ENCODE results near the gene SARS1. TPM values are rescaled to one million over a fixed set of nuclear protein-coding genes. Genes with fewer than 3 reads are reported as not detected.
"Not testable (repeated sequence)": the region's sequence is repeated elsewhere in the genome, so short reads cannot be mapped to it uniquely, and the experiment has no call there.

SARS1 gene
- 123 TPM for total RNA-seq

- ATAC-seq (peak; percentile 97), DNase-seq (ENCODE audit: low spot score) (peak; percentile 93)
- intact Hi-C loops (cut with DNase I) = no loop called here
These were observed at the start of gene SARS1 for GRCh38 chr1:109213824-109214693. Gene SARS1, plus strand, starts transcription at chr1:109213918. Its CDS starts 75 bp downstream, at chr1:109213993.

- intact Hi-C loops (cut with DNase I) = no loop called here
- ATAC-seq = no peak
- DNase-seq (ENCODE audit: low spot score) = no peak
These were observed 49.2 kb upstream of the SARS1 start for GRCh38 chr1:109164538-109164937.

- intact Hi-C loops (cut with DNase I) = no loop called here
- no peak for ATAC-seq
- no peak for DNase-seq (ENCODE audit: low spot score)
These were observed 46.7 kb upstream of the SARS1 start for GRCh38 chr1:109167001-109167506.

GRCh38 chr1:109170035-109170764 lies 43.5 kb upstream of the SARS1 start:
- intact Hi-C loops (cut with DNase I) = no loop called here
- DNase-seq (ENCODE audit: low spot score) (no peak), ATAC-seq (no peak)

- intact Hi-C loops (cut with DNase I) = no loop called here
- DNase-seq (ENCODE audit: low spot score) (no peak), ATAC-seq (no peak)
These were observed 42.1 kb upstream of the SARS1 start for GRCh38 chr1:109171646-109172045.

- DNase-seq (ENCODE audit: low spot score); intact Hi-C loops (cut with DNase I); ATAC-seq: not testable (repeated sequence)
These were observed 37.4 kb upstream of the SARS1 start for GRCh38 chr1:109176349-109176748.

- ATAC-seq; intact Hi-C loops (cut with DNase I): not testable (repeated sequence)
These were observed 33.0 kb upstream of the SARS1 start for GRCh38 chr1:109180715-109181084.

GRCh38 chr1:109181085-109181806 lies 32.5 kb upstream of the SARS1 start:
- no peak for DNase-seq (ENCODE audit: low spot score)
- no peak for ATAC-seq
- intact Hi-C loops (cut with DNase I) = no loop called here

More at GRCh38 chr1:109180715-109181084, 33.0 kb upstream of the SARS1 start:
- DNase-seq (ENCODE audit: low spot score) = not testable (repeated sequence)

GRCh38 chr1:109181807-109182163 lies 31.9 kb upstream of the SARS1 start:
- ATAC-seq (no peak), DNase-seq (ENCODE audit: low spot score) (no peak)
- intact Hi-C loops (cut with DNase I) = no loop called here

GRCh38 chr1:109183058-109183738 lies 30.5 kb upstream of the SARS1 start:
- ATAC-seq = no peak
- DNase-seq (ENCODE audit: low spot score) = no peak
- intact Hi-C loops (cut with DNase I) = no loop called here

GRCh38 chr1:109184687-109185086 lies 29.0 kb upstream of the SARS1 start:
- ATAC-seq = no peak
- intact Hi-C loops (cut with DNase I) = no loop called here
- no peak for DNase-seq (ENCODE audit: low spot score)

GRCh38 chr1:109185357-109185756 lies 28.4 kb upstream of the SARS1 start:
- intact Hi-C loops (cut with DNase I) = no loop called here
- DNase-seq (ENCODE audit: low spot score) (no peak), ATAC-seq (no peak)

GRCh38 chr1:109185990-109186732 lies 27.6 kb upstream of the SARS1 start:
- intact Hi-C loops (cut with DNase I) = no loop called here
- no peak for DNase-seq (ENCODE audit: low spot score)
- peak; percentile 26 for ATAC-seq

GRCh38 chr1:109186733-109187086 lies 27.0 kb upstream of the SARS1 start:
- DNase-seq (ENCODE audit: low spot score) (peak; percentile 68), ATAC-seq (peak; percentile 86)
- intact Hi-C loops (cut with DNase I) = no loop called here

- no peak for ATAC-seq
- intact Hi-C loops (cut with DNase I) = no loop called here
These were observed 26.6 kb upstream of the SARS1 start for GRCh38 chr1:109187127-109187526.

GRCh38 chr1:109188200-109188599 lies 25.5 kb upstream of the SARS1 start:
- no peak for DNase-seq (ENCODE audit: low spot score)
- no peak for ATAC-seq
- intact Hi-C loops (cut with DNase I) = no loop called here

More at GRCh38 chr1:109187127-109187526, 26.6 kb upstream of the SARS1 start:
- DNase-seq (ENCODE audit: low spot score) = no peak

- DNase-seq (ENCODE audit: low spot score) (no peak), ATAC-seq (no peak)
- intact Hi-C loops (cut with DNase I) = no loop called here
These were observed 24.9 kb upstream of the SARS1 start for GRCh38 chr1:109188781-109189180.

GRCh38 chr1:109190189-109190588 lies 23.5 kb upstream of the SARS1 start:
- ATAC-seq (no peak), DNase-seq (ENCODE audit: low spot score) (no peak)
- intact Hi-C loops (cut with DNase I) = no loop called here

Data from sciatic nerve (tissue), 2 donors.